ENCODE results near the gene ZSCAN31. TPM values are rescaled to one million over a fixed set of nuclear protein-coding genes. Genes with fewer than 3 reads are reported as not detected.
"Not testable (repeated sequence)": the region's sequence is repeated elsewhere in the genome, so short reads cannot be mapped to it uniquely, and the experiment has no call there.

Gene ZSCAN31
- total and polyA plus RNA-seq, 4 donors = 8.3 to 19.9 (median 15.0) TPM

- DNase-seq (ENCODE audit: low read depth in 4 of 6, low spot score in 6 of 6) = no peak
- WGBS (ENCODE audit: insufficient coverage) = 97% methylated on average over 5 of the region's 7 CpGs
Measured at GRCh38 chr6:28326371-28326948, 9.5 kb downstream of the ZSCAN31 start.

GRCh38 chr6:28323813-28324424, 12.0 kb downstream of the ZSCAN31 start:
- H3K27me3 ChIP-seq (ENCODE audit: control insufficient read depth, insufficient read depth, low read length) = no peaks in the 10 kb centered on the region
- no peaks in the 10 kb centered on the region for H3K4me1 ChIP-seq (ENCODE audit: control insufficient read depth, insufficient read depth, low read length)
- H3K4me3 ChIP-seq (ENCODE audit: low read depth, low read length) = no peak overlapping the region
- no peak for DNase-seq (ENCODE audit: low read depth in 4 of 6, low spot score in 6 of 6)
- peaks cover 15% of the 10 kb centered on the region for H3K9me3 ChIP-seq (ENCODE audit: control insufficient read depth, insufficient read depth, low read length)
- H3K36me3 ChIP-seq (ENCODE audit: control insufficient read depth, insufficient read depth, low read length) = peaks cover 6% of the 10 kb centered on the region
- WGBS (ENCODE audit: insufficient coverage) = 89% methylated on average over 1 of the region's 1 CpG
- no peak overlapping the region for H3K27ac ChIP-seq (ENCODE audit: low read depth, low read length)

More at GRCh38 chr6:28326371-28326948, 9.5 kb downstream of the ZSCAN31 start:
- Histone ChIP-seq H3K27ac (ENCODE audit: low read depth, low read length) (no peak overlapping the region), H3K4me3 (ENCODE audit: low read depth, low read length) (no peak overlapping the region), H3K27me3 (ENCODE audit: control insufficient read depth, insufficient read depth, low read length) (no peaks in the 10 kb centered on the region), H3K9me3 (ENCODE audit: control insufficient read depth, insufficient read depth, low read length) (peaks cover 15% of the 10 kb centered on the region), H3K4me1 (ENCODE audit: control insufficient read depth, insufficient read depth, low read length) (no peaks in the 10 kb centered on the region), H3K36me3 (ENCODE audit: control insufficient read depth, insufficient read depth, low read length) (peaks cover 9% of the 10 kb centered on the region)

GRCh38 chr6:28322661-28323060, 13.3 kb downstream of the ZSCAN31 start:
- no peak overlapping the region for H3K27ac ChIP-seq (ENCODE audit: low read depth, low read length)
- peaks cover 6% of the 10 kb centered on the region for H3K36me3 ChIP-seq (ENCODE audit: control insufficient read depth, insufficient read depth, low read length)
- H3K27me3 ChIP-seq (ENCODE audit: control insufficient read depth, insufficient read depth, low read length) = no peaks in the 10 kb centered on the region
- DNase-seq (ENCODE audit: low read depth in 4 of 6, low spot score in 6 of 6) = no peak
- WGBS (ENCODE audit: insufficient coverage) = 100% methylated on average over 2 of the region's 3 CpGs
- no peak overlapping the region for H3K4me3 ChIP-seq (ENCODE audit: low read depth, low read length)
- H3K9me3 ChIP-seq (ENCODE audit: control insufficient read depth, insufficient read depth, low read length) = peaks cover 15% of the 10 kb centered on the region
- no peaks in the 10 kb centered on the region for H3K4me1 ChIP-seq (ENCODE audit: control insufficient read depth, insufficient read depth, low read length)

- DNase-seq (ENCODE audit: low read depth in 4 of 6, low spot score in 6 of 6); H3K9me3 ChIP-seq (ENCODE audit: control insufficient read depth, insufficient read depth, low read length); H3K27me3 ChIP-seq (ENCODE audit: control insufficient read depth, insufficient read depth, low read length); H3K4me3 ChIP-seq (ENCODE audit: low read depth, low read length); H3K27ac ChIP-seq (ENCODE audit: low read depth, low read length); H3K36me3 ChIP-seq (ENCODE audit: control insufficient read depth, insufficient read depth, low read length); H3K4me1 ChIP-seq (ENCODE audit: control insufficient read depth, insufficient read depth, low read length): not testable (repeated sequence)
- WGBS (ENCODE audit: insufficient coverage) = 96% methylated on average over 5 of the region's 8 CpGs
Measured at GRCh38 chr6:28317866-28318265, 18.1 kb downstream of the ZSCAN31 start.

GRCh38 chr6:28315628-28316027, 20.3 kb downstream of the ZSCAN31 start:
- Histone ChIP-seq H3K4me1 (ENCODE audit: control insufficient read depth, insufficient read depth, low read length) (no peaks in the 10 kb centered on the region), H3K36me3 (ENCODE audit: control insufficient read depth, insufficient read depth, low read length) (peaks cover 6% of the 10 kb centered on the region), H3K9me3 (ENCODE audit: control insufficient read depth, insufficient read depth, low read length) (no peaks in the 10 kb centered on the region), H3K27ac (ENCODE audit: low read depth, low read length) (no peak overlapping the region), H3K27me3 (ENCODE audit: control insufficient read depth, insufficient read depth, low read length) (no peaks in the 10 kb centered on the region), H3K4me3 (ENCODE audit: low read depth, low read length) (no peak overlapping the region)
- DNase-seq (ENCODE audit: low read depth in 4 of 6, low spot score in 6 of 6) = no peak
- 86% methylated on average over 3 of the region's 3 CpGs for WGBS (ENCODE audit: insufficient coverage)

GRCh38 chr6:28312939-28313338, 23.0 kb downstream of the ZSCAN31 start:
- H3K36me3 ChIP-seq (ENCODE audit: control insufficient read depth, insufficient read depth, low read length) = peaks cover 6% of the 10 kb centered on the region
- H3K9me3 ChIP-seq (ENCODE audit: control insufficient read depth, insufficient read depth, low read length) = no peaks in the 10 kb centered on the region
- H3K27ac ChIP-seq (ENCODE audit: low read depth, low read length) = no peak overlapping the region
- no peaks in the 10 kb centered on the region for H3K27me3 ChIP-seq (ENCODE audit: control insufficient read depth, insufficient read depth, low read length)
- WGBS (ENCODE audit: insufficient coverage) = 89% methylated on average over 23 of the region's 23 CpGs
- H3K4me1 ChIP-seq (ENCODE audit: control insufficient read depth, insufficient read depth, low read length) = no peaks in the 10 kb centered on the region
- H3K4me3 ChIP-seq (ENCODE audit: low read depth, low read length) = no peak overlapping the region
- no peak for DNase-seq (ENCODE audit: low read depth in 4 of 6, low spot score in 6 of 6)

GRCh38 chr6:28311139-28311823, 24.7 kb downstream of the ZSCAN31 start:
- no peak for DNase-seq (ENCODE audit: low read depth in 4 of 6, low spot score in 6 of 6)
- Histone ChIP-seq H3K4me1 (ENCODE audit: control insufficient read depth, insufficient read depth, low read length) (no peaks in the 10 kb centered on the region), H3K27ac (ENCODE audit: low read depth, low read length) (no peak overlapping the region), H3K9me3 (ENCODE audit: control insufficient read depth, insufficient read depth, low read length) (no peaks in the 10 kb centered on the region), H3K27me3 (ENCODE audit: control insufficient read depth, insufficient read depth, low read length) (no peaks in the 10 kb centered on the region), H3K36me3 (ENCODE audit: control insufficient read depth, insufficient read depth, low read length) (peaks cover 6% of the 10 kb centered on the region), H3K4me3 (ENCODE audit: low read depth, low read length) (no peak overlapping the region)
- WGBS (ENCODE audit: insufficient coverage) = 78% methylated on average over 7 of the region's 9 CpGs

- not testable (repeated sequence) for H3K27me3 ChIP-seq (ENCODE audit: control insufficient read depth, insufficient read depth, low read length)
Measured at GRCh38 chr6:28306363-28306762, 29.6 kb downstream of the ZSCAN31 start.

GRCh38 chr6:28303570-28303969, 32.4 kb downstream of the ZSCAN31 start:
- no peak overlapping the region for H3K4me3 ChIP-seq (ENCODE audit: low read depth, low read length)
- peaks cover 11% of the 10 kb centered on the region for H3K36me3 ChIP-seq (ENCODE audit: control insufficient read depth, insufficient read depth, low read length)
- H3K9me3 ChIP-seq (ENCODE audit: control insufficient read depth, insufficient read depth, low read length) = no peaks in the 10 kb centered on the region
- H3K4me1 ChIP-seq (ENCODE audit: control insufficient read depth, insufficient read depth, low read length) = no peaks in the 10 kb centered on the region
- H3K27me3 ChIP-seq (ENCODE audit: control insufficient read depth, insufficient read depth, low read length) = no peaks in the 10 kb centered on the region
- no peak for DNase-seq (ENCODE audit: low read depth in 4 of 6, low spot score in 6 of 6)
- no CpG with 5 or more reads among the region's 3 CpGs for WGBS (ENCODE audit: insufficient coverage)
- no peak overlapping the region for H3K27ac ChIP-seq (ENCODE audit: low read depth, low read length)

More at GRCh38 chr6:28306363-28306762, 29.6 kb downstream of the ZSCAN31 start:
- H3K4me1 ChIP-seq (ENCODE audit: control insufficient read depth, insufficient read depth, low read length); DNase-seq (ENCODE audit: low read depth in 4 of 6, low spot score in 6 of 6); H3K27ac ChIP-seq (ENCODE audit: low read depth, low read length); H3K4me3 ChIP-seq (ENCODE audit: low read depth, low read length); H3K9me3 ChIP-seq (ENCODE audit: control insufficient read depth, insufficient read depth, low read length); H3K36me3 ChIP-seq (ENCODE audit: control insufficient read depth, insufficient read depth, low read length): not testable (repeated sequence)
